GM18511 (cell line): ENCODE results near the gene HRC.
"Not testable (repeated sequence)": the region's sequence is repeated elsewhere in the genome, so short reads cannot be mapped to it uniquely, and the experiment has no call there.

Source experiments
- ATAC-seq: cut with Tn5 transposase; IDR thresholded peaks from one replicate; pipeline ENCODE4 v1.9.1; 2021; ENCODE audit warnings: mild to moderate bottlenecking, moderate library complexity; ENCODE audit not compliant: unreplicated experiment

The HRC gene

DNA sequence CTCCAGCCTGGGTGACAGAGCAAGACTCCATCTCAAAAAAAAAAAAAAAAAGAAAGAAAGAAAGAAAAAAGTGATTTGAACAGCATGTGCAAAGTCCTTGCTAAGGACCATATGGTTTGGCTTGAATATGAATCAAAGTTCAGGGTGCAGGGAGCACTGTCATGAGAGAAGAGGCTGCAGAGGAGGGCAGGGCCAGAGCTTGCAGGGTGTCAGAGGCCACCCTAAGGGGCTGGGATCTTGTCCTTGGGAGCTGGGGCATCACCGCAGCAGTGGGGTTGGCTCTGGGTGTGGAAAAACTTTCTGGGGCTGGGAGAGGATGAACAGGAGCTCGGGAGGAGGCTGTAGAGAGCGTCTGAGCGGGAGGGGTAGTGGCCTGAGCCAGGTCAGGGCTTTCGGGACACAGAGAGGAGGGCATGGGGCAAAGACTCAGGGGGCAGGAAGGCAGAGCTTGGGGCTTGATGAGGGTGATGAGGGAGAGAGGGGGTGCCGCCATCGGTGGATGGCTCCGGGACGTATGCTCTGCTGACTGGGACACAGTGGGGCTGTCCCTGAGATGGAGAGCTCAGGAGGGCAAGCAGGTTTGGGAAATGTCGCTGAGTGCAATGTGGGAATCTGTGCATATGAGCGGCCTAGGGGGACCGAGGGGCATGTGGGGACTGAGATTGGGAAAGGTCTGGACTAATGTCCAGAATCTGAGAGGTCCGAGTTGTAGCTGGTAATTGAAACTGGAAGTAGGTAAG is 5.4 kb upstream of the HRC start:
- no peak for ATAC-seq

DNA sequence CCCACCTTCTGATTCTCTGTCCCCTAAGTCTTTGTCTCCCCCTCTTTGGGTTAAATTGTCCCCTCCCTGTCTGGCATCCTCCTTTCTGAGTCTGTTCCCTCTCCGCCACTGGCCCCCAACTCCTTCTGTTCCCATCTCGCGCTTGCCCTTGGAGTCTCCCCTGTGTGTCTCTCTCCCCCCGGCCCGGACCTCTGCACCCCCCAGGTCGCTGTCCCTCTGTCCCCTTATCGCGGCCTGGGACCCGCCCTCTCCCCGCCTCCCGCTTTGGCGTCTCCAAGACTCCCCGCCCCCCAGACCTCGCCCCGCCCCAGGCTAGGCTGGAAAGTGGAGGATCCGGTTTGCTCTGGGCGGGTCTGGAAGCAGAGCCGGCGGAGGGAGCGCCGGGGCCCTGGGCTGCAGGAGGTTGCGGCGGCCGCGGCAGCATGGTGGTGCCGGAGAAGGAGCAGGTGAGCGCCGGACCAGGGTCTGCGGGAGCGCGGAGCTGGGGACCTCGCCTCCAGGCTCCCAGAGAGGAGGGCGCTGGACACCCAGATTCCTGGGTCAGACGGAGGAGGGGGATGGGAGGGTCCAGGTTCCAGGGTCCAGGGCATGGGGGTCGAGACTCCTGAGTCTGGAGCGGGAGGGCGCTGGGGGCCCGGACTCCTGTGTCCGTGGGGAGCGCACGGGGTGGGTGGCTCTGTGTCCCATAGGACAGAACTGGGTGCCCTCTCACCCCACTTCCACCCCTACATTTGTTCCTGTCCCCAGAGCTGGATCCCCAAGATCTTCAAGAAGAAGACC is 2.4 kb upstream of the HRC start, which contains the start of gene TRPM4:
TRPM4 (plus strand) TSS at position 348 of the 780 bp plus-strand sequence; CDS start at position 423, 75 bp downstream.
- ATAC-seq, result no peak

DNA sequence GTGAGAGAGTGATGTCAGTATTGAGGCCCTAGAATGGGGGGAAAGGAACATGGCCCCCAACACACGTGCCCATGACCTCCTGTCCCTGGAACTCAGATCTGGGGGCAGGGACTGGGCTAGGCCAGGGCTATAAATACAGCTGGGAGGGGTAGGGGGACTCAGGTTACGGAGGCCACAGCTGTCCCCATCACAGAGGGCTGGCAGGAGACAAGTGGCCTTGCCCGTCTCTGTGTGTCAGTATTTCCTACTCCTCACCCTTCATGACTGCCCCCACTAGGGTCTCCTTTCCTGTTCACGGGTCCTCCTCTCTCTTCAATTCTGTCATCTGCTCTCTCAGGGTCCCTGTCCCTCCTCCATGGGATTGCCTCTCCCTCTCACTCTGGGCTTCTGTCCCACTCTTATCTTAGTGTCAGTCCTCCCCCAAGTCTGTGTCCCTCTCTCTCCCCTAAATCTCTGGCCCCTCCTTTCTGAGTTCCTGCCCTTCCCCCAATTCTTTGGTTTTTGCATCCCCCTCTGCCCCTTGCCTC is 687 bp upstream of the HRC start:
- no peak for ATAC-seq

DNA sequence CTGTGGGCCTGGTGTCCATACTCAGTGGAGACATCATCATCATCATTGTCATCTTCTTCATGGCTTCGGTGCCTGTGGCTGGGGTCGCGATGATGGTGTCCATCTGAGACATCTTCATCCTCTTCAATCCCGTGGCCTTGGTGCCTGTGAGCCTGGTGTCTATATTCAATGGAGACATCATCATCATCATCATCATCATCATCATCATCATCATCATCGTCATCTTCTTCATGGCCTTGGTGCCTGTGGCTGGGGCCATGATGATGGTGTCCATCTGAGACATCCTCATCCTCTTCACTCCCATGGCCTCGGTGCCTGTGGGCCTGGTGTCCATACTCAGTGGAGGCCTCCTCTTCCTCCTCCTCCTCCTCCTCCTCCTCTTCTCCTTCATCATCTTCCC is 917 bp downstream of the HRC start:
- ATAC-seq, result no peak

DNA sequence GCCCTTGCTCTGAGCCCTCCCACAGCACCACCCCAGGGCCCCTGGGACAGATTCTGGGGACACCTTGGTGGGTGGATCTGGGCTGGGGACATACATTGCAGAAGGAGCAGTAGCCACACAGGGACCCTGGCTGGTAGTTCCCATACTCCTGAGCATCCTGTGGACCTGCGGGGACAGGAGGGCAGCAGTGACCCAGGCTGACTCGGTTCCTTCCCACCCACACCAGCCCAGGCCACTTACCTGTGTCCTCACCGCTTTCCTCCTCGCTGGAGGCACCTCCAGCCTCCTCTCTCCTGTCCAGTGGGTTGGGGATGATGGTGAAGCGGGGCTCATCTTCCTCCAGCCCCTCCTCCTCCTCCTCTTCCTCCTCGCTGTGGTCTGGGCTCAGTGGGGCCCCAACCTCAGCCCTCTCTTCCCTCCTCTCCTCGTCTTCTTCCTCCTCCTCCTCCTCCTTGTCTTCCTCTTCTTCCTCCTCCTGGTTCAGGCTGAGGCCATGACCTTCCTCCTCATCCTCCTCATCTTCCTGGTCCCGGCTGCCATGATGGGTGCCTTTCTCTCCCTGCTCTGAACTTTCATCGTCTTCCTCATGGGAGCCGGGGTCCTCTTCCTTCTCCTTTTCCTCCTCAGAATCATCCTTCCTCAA is 1.9 kb downstream of the HRC start:
- ATAC-seq, result no peak

DNA sequence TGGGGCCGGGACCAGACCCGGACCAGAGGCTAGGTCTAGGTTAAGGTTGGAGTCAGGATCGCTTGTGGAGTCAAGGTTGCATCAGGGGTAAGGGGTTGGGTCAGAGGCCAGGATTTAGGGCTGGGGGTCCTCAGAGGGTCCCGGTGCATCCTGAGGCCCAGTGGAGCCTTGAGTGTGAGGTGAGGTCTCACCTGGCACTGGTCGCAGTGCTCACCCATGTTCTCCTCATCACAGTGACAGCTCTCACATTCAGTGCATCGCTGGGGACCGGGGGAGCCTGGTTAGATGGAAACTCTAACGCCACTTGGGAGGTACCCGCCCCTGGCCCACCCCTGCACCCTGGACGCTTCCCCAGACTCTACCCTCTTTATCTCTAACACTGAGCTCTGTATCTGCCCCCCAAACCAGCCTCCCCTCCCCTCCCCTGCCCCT is 3.1 kb downstream of the HRC start:
- no peak for ATAC-seq

DNA sequence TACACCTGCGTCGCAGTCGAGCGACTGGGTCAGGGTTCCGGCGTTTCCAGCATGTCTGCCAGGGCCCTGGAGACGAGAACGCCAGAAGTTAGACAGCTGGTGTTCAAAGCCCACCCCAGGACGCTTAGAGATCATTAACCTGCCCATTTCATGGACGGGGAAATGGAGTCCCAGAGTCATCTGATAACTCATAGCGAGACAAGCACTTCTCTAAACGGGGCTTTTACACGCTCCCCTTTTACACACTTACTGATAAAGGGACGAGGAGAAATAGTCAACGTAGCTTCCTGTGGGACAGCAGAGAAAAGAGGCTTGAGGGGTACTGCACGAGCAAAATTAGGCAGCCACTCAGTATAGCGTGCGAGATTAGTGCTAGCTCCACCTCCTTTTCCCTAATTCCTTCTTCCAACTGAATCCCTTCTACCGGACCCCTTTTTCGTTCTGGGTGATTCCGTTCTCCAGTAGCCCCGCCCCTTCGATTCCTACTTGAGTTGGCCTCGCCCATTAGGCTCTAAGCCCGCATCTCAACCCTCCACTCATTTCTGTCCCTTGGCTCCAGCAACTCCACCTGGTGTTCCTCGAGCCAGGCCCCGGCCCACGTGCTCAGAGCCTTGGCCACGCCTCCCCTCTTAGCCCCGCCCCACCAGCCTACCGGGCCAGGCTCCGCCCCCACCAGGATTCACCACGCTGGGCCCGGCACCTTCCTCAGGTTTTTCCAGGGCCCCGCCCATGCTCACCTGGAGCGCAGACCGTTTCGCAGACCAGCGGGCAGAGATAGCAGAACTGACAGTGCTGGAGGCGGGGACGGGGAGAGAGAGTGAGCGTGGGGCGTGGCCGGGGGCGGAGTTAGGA is 3.7 kb downstream of the HRC start:
- ATAC-seq, result no peak

DNA sequence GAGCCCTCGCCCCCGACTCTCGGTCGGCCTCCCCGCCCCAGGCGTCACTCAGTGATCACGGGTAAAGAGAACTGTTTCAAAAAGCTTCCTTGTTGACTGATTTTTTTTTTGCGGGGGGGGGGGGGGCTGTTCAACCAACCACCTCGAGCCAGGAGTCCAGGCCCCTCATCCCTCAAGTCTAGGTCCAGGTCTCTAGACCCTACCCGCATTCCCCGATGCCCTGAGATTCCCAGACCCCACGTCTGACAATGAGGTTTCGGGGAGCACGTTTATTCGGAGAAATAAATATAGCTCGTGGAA is 4.3 kb downstream of the HRC start:
- ATAC-seq, result no peak

DNA sequence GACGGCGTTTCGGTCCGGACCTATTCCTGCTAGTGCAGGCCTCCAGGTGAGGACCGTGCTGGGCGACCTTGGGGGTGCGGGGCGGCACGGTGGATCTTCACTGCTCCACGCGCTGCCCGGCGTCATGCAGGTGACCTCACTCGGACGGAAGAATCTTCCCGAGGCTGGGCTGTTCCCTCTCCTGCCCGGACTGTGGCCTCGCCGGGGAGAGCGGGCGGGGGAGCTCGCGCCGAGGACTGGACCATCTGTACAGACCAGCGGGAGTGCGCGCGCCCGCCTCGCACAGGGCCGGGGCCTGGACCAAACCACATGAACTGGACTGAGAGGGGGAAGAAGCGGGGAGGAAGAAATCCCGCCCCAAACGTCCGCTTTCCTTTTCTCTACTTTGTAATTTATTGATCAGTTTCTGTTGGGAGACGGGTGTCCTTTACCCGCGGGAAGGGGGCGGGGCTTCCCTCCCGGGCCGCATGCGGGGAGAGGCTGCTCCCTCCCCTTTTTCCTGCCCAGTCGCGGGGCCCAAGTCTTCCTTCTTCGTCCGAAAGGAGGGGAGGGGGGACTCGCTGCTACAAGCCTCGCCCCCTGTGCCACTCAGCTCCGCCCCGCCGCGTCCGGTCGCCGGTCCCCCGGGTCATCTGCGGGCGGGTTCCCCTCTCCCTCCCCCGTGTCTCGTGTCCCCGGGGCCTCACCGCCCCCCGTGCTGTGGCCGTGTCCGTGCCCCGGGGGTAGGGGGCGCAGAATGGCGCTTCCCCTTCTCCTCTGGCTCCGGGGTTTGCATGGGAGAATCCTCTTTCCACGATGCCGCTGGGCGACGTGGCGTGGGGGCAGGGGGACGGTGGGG is 4.9 kb downstream of the HRC start:
- no peak for ATAC-seq

DNA sequence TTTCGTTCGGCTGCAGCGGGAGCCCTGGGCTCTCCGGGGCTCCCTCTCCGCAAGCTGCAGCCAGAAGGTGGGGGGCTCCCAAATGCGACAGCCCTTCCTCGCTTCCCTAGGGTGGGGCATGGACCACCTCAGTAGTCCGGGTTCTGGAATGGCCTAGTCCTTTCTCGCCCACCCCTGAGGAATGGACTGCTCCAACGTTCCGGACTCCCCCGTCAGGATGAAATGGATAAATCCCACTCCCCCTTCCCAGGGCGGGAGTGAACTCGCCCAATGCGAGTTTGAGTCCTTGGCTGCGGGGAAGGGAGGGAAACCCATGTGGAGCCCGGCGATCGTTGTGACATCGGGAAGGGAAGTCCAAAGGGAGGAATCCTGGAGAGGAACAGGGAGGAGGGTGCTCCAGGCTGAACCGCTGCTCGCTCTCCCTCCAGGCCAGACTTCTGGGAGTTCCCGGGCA is 5.5 kb downstream of the HRC start:
- no peak for ATAC-seq

DNA sequence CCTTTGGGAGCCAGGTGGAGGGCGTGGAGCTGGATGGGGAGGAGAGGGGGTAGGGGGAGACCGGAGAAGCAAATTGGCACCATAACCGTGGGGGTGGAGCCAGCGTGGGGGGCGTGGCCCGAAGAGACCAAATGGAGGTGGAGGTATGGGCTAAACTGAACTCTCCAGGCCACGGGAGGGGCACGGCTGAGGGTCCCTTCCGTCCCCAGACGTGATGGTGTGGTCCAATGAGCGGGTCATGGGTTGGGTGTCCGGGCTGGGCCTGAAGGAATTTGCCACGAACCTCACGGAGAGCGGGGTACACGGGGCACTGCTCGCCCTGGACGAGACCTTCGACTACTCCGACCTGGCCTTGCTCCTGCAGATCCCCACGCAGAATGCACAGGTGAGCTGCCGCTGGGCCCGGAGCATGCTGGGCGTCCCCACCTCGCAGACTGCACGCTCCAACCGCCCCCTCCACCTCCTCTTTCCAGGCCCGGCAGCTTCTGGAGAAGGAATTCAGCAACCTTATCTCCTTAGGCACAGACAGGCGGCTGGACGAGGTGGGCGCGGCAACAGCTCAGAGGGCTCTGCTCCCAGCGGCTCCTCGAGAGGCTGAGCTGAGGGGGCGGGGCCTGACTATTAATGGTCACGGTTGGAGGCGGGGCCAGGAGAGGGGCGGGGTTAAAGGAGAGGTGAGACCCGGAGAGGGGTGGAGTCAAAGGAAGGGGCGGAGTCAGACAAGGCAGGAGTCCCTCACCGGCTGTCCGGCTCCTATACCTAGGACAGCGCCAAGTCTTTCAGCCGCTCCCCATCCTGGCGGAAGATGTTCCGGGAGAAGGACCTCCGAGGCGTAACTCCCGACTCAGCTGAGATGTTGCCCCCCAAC is 6.2 kb downstream of the HRC start:
- no peak for ATAC-seq

DNA sequence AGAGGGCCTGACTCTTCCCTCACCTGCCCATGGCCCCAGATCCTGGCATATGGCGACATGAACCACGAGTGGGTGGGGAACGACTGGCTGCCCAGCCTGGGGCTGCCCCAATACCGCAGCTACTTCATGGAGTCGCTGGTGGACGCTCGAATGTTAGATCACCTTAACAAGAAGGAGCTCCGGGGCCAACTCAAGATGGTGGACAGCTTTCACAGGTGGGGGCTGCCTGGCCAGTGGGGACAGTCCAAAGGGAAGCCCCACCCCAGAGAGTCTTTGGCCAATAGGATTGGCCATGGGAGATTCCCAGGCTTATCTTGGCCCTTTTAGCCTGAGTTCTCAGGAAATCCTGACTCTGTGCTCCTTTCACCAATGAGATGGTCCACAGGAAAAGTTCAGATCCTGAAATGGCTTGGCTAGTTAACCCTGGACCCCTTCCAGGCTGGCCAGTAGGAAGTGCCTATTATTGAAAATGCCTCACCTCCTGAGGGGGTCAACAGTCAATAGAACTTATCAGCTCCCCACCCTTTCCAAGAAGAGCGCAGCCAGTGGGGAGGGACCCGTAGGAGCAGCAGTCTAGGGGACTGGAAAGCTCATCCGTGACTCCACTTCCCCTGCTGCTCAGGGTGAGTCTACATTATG is 7.0 kb downstream of the HRC start:
- no peak for ATAC-seq

DNA sequence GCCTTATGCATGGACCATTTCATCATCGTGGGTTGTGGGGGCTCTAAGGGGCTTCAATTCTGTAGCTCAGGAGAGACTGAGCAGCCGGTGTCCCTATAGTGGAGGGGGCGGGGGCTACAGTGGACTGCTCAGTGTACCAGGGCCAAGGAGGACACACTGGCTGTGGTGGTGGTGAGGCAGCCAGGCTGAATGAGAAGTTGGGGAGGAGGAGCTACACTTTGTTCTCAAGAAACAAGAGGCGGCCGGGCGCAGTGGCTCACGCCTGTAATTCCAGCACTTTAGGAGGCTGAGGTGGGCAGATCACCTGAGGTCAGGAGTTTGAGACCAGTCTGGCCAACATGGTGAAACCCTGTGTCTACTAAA is 8.8 kb downstream of the HRC start:
- ATAC-seq, result not testable (repeated sequence)

DNA sequence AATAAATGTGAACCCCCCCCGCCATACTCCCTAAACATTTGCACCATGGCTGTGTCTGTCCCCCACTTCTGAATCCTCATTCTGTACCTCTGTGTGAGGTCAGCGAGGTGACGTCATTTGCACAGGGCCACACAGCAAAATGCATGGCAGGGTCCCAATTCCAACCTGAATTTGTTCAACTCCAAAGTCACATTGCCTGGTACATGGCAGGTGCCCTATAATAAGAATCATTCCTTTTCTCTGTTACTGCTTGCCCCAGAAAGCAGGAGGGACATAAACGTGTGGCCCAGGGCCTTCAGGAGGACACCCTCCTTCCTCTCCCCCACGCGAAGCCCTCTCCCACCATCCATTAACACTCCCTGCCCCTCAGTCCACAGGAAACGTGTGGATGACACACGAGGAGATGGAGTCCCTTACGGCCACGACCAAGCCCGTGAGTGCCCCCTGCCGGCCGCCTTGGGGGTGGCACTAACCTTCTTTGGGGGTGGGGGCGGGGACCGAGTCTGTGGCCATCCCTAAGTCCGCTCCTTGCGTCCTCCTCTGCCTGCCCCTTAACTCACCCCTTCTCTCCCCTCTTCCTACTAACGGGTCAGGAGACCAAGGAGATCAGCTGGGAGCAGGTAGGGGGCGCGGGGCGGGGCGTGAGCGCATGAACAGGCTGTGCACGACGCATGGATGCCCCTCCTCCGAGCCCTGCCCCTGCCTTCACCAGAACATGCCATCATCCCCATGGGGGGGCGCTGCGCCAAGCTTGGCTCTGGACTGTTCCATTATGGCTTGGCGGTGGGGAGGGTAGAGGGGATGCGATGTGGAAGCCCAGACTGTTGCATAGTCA is 9.4 kb downstream of the HRC start:
- no peak for ATAC-seq

DNA sequence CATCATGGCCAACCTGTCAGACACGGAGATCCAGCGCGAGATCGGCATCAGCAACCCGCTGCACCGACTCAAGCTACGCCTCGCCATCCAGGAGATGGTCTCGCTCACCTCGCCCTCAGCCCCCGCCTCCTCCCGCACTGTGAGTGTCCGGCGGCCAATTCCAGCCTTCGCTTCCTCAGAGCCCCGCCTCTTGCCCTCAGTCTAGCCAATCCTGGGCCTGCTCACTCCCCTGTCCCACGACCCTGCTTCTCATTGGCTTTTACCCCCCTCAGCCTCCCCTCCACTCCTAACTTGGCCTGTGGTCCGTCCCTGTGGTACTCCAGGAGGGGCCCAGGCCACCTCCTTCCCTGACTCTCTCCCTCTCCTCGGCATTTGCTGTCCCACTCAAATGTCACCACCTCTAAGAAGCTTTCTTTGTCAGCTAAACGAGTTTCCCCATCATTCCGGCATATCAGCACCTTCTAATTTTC is 12.3 kb downstream of the HRC start:
- no peak for ATAC-seq

DNA sequence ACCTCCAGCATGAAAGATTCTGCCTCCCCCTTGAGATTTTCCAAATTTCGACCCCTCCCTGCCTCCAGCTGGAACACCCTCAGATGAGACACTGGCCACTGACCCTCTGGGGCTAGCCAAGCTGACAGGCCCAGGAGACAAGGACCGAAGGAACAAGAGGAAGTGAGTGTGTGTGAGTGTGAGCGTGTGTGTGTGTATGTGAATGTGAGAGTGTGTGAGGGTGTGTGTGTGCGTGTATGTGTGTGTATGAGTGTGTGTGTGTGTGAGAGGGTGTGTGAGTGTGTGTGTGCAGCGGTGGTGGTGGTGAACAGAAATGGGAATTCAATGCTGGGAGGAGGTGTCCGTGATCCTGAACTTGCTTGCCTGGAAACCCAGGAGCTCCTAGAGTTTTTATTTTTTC is 13.8 kb downstream of the HRC start:
- no peak for ATAC-seq

DNA sequence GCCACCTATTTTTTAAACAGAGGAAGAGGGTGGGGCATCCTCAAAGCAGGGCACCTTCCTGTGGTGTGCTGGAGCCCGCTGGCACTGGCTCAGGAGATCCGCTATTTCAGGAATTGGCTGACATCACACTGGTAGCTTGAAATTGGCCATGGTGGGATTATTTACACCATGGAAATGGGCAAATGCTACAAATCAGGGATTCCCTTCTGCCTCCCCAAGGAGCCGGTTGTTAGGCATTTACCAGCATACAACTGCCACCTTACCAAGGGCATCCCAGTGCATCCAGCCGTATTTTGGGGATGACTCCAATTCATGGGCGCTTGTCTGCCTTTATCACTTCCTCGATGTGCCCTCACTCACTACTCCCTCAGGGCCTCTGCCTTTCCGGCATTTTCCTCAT is 14.2 kb downstream of the HRC start:
- no peak for ATAC-seq

DNA sequence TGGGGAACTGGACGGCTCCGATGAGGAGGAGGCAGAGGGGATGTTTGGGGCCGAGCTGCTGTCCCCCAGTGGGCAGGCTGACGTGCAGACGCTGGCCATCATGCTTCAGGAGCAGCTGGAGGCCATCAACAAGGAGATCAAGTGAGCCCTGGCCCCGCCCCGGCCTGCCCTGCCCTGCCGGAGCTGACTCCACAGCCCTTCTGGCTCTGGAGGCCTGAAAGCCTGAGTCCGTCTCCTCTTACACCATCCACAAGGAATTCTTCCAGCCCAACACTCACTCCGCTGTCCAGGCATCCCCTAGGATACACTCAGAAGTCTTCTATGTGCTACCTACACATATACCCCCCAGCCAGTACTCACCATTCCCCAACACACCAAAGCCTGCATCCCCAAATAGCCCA is 18.4 kb downstream of the HRC start:
- no peak for ATAC-seq
